Smooth muscle cell (in vitro differentiated cells): ENCODE data around the gene FCGR2B. TPM values are rescaled to one million over a fixed set of nuclear protein-coding genes. Genes with fewer than 3 reads are reported as not detected.
"Not testable (repeated sequence)": the region's sequence is repeated elsewhere in the genome, so short reads cannot be mapped to it uniquely, and the experiment has no call there.

Experiments used
- DNase-seq: peaks from one replicate; lab custom pipeline; 2025; ENCODE audit not compliant: unreplicated experiment; lab: John Stamatoyannopoulos, UW
- H2AFZ ChIP-seq: fragments of 200-600 bp; sonication (generic); 2 replicates; pipeline ENCODE4 v1.6.0; 2016; ENCODE audit warnings: antibody characterized with exemption, low read depth, mild to moderate bottlenecking
- H3F3A ChIP-seq: fragments of 200-600 bp; sonication (generic); 2 replicates; pipeline ENCODE4 v1.6.0; 2017; ENCODE audit warnings: antibody characterized with exemption, low read depth
- H3K27ac ChIP-seq: fragments of 200-600 bp; sonication (generic); 2 replicates; pipeline ENCODE4 v1.5.1; 2016; ENCODE audit warnings: low read depth, mild to moderate bottlenecking
- H3K27me3 ChIP-seq: fragments of 200-600 bp; sonication (generic); 2 replicates; pipeline ENCODE4 v1.6.1; 2016; ENCODE audit warnings: low read depth, mild to moderate bottlenecking
- H3K36me3 ChIP-seq: fragments of 200-600 bp; sonication (generic); 2 replicates; pipeline ENCODE4 v1.5.1; 2016; ENCODE audit warnings: low read depth
- H3K4me1 ChIP-seq: fragments of 200-600 bp; sonication (generic); 2 replicates; pipeline ENCODE4 v1.5.1; 2016; ENCODE audit warnings: low read depth
- H3K4me2 ChIP-seq: fragments of 200-600 bp; sonication (generic); 2 replicates; pipeline ENCODE4 v1.6.0; 2016; ENCODE audit warnings: mild to moderate bottlenecking
- H3K4me3 ChIP-seq: fragments of 200-600 bp; sonication (generic); 2 replicates; pipeline ENCODE4 v1.5.1; 2016; ENCODE audit warnings: mild to moderate bottlenecking
- H3K79me2 ChIP-seq: fragments of 200-600 bp; sonication (generic); 2 replicates; pipeline ENCODE4 v1.6.0; 2016; ENCODE audit warnings: low read depth, mild to moderate bottlenecking
- H3K9ac ChIP-seq: fragments of 200-600 bp; sonication (generic); 2 replicates; pipeline ENCODE4 v1.6.0; 2016; ENCODE audit warnings: low read depth
- H3K9me3 ChIP-seq: fragments of 200-600 bp; sonication (generic); replicated peaks from 2 replicates; pipeline ENCODE4 v1.5.1; 2016; ENCODE audit warnings: low read depth
- H4K20me1 ChIP-seq: fragments of 200-600 bp; sonication (generic); 2 replicates; pipeline ENCODE4 v1.6.0; 2016; ENCODE audit warnings: low read depth
- CTCF ChIP-seq: fragments of 200-600 bp; sonication (generic); IDR thresholded peaks from 2 replicates; pipeline ENCODE4 v1.5.1; 2017; ENCODE audit warnings: borderline replicate concordance, mild to moderate bottlenecking, antibody characterized with exemption; ENCODE audit not compliant: insufficient read depth, poor library complexity, severe bottlenecking
- WGBS: methylation state at CpG from one replicate; pipeline ENCODE4 v1.1.7; 2016; ENCODE audit warnings: low lambda C conversion rate; 5-methylcytosine and 5-hydroxymethylcytosine counted together
- polyA plus RNA-seq: library from polyadenylated mRNA; unstranded; fragments of >200 nt; fragmentation: Nextera tagmentation; extraction: Ambion mirVana; gene quantifications from 2 replicates; pipeline ENCODE4 v1.2.1, GENCODE V29; 2016
- total RNA-seq: library from RNA; depleted of rRNA; stranded (reverse); fragments of >200 nt; gene quantifications from 2 replicates; pipeline ENCODE4 v1.2.3, GENCODE V29; 2014

FCGR2B gene
- total and polyA plus RNA-seq, 2 experiments from 2014 or later, result not detected

DNA sequence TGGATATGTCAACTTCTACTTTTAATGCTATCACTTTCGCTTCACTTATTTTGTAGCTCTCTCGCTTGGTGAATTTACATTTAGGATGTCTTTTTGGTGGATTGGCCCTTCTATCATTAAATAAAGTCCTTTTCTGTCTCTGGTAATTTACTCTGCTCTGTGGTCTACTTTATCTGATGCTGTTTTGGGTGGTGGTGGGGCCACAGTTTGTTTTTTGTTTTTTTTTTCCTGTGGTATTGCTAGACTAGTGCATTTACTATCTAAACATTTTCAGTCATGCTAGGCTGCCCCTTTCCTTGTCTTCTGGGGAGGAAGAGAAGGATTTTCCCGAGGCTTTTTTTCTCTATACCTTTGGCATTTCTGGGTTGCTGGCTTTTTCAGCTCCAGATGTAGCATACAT, 26.0 kb downstream of the FCGR2B start:
- Histone ChIP-seq H3K27ac (no peak overlapping the region), H3K4me2 (no peak overlapping the region), H3K27me3 (peaks cover 17% of the 10 kb centered on the region), H3K9ac (no peak overlapping the region), H3F3A (no peaks in the 10 kb centered on the region), H2AFZ (no peak overlapping the region), H3K4me1 (no peaks in the 10 kb centered on the region), H3K36me3 (no peaks in the 10 kb centered on the region), H4K20me1 (no peaks in the 10 kb centered on the region), H3K9me3 (no peaks in the 10 kb centered on the region), H3K79me2 (no peaks in the 10 kb centered on the region), H3K4me3 (no peak overlapping the region)
- no peak for TF ChIP-seq CTCF
- DNase-seq, result no peak
- WGBS, result 79% methylated on average over 3 of the region's 3 CpGs

- Histone ChIP-seq H3F3A (no peaks in the 10 kb centered on the region), H3K27me3 (peaks cover 28% of the 10 kb centered on the region), H3K4me1 (no peaks in the 10 kb centered on the region), H3K79me2 (no peaks in the 10 kb centered on the region), H3K4me3 (no peak overlapping the region), H3K36me3 (no peaks in the 10 kb centered on the region), H3K27ac (no peak overlapping the region), H2AFZ (no peak overlapping the region), H3K4me2 (no peak overlapping the region), H4K20me1 (no peaks in the 10 kb centered on the region), H3K9ac (no peak overlapping the region), H3K9me3 (no peaks in the 10 kb centered on the region)
- TF ChIP-seq CTCF, result no peak
- no peak for DNase-seq
- WGBS, result 73% methylated on average over 3 of the region's 3 CpGs
These were observed 28.9 kb downstream of the FCGR2B start for GRCh38 chr1:161691846-161692245.

DNA sequence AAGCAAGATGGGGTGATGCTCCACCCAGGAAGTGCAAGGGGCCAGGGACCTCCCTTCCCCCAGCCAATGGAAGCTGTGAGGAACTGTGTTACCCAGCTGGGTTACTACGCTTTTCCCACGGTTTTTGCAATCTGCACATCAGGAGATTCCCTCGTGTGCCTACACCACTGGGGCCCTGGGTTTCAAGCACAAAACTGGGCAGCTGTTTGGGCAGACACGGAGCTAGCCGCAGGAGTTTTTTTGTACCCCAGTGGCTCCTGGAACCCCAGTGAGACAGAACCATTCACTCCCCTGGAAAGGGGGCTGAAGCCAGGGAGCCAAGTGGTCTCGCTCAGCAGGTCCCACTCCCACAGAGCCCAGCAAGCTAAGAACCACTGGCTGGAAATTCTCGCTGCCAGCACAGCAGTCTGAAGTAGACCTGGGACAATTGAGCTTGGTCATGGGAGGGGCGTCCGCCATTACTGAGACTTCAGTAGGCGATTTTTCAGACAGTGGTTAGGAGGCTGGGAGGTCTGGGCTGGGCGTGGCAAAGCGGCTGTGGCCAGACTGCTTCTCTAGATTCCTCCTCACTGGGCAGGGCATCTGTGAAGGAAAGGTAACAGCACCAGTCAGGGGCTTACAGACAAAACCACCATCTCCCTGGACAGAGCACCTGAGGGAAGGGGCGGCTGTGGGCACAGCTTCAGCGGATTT, 30.2 kb downstream of the FCGR2B start:
- not testable (repeated sequence) for H3K27ac ChIP-seq, H3K9me3 ChIP-seq, H4K20me1 ChIP-seq, H3K4me3 ChIP-seq, H2AFZ ChIP-seq, DNase-seq, H3K9ac ChIP-seq, H3F3A ChIP-seq, H3K4me2 ChIP-seq, H3K4me1 ChIP-seq, H3K36me3 ChIP-seq, H3K79me2 ChIP-seq
- WGBS, result 92% methylated on average over 14 of the region's 14 CpGs
- peaks cover 31% of the 10 kb centered on the region for H3K27me3 ChIP-seq

- WGBS, result 93% methylated on average over 2 of the region's 2 CpGs
- not testable (repeated sequence) for H3K9me3 ChIP-seq, H3K4me1 ChIP-seq, H3K9ac ChIP-seq, H3K4me2 ChIP-seq, H3K4me3 ChIP-seq, DNase-seq, H3K36me3 ChIP-seq, H4K20me1 ChIP-seq, H3K27ac ChIP-seq, H3K79me2 ChIP-seq, H3F3A ChIP-seq, H2AFZ ChIP-seq
- peaks cover 20% of the 10 kb centered on the region for H3K27me3 ChIP-seq
These were observed 35.4 kb downstream of the FCGR2B start for GRCh38 chr1:161698302-161698701.
